GM18873 (cell line): ENCODE data around the gene PDZRN3.
A peak's percentile ranks its signal among the peaks of the same experiment; 100 is the strongest.
"Not testable (repeated sequence)": the region's sequence is repeated elsewhere in the genome, so short reads cannot be mapped to it uniquely, and the experiment has no call there.

ENCODE experiments used
- ATAC-seq: cut with Tn5 transposase; IDR thresholded peaks from one replicate; pipeline ENCODE4 v1.9.1; 2021; ENCODE audit warnings: mild to moderate bottlenecking, moderate library complexity, moderate number of reproducible peaks; ENCODE audit not compliant: unreplicated experiment, low FRiP score

PDZRN3 gene

GRCh38 chr3:73470860-73471259 is 153.9 kb downstream of the PDZRN3 start:
- ATAC-seq = no peak

- no peak for ATAC-seq
Measured at GRCh38 chr3:73469331-73469730, 155.4 kb downstream of the PDZRN3 start.

GRCh38 chr3:73467211-73467610 is 157.5 kb downstream of the PDZRN3 start:
- ATAC-seq = no peak

- ATAC-seq = no peak
Measured at GRCh38 chr3:73465926-73466325, 158.8 kb downstream of the PDZRN3 start.

- ATAC-seq = not testable (repeated sequence)
Measured at GRCh38 chr3:73464126-73464525, 160.6 kb downstream of the PDZRN3 start.

- ATAC-seq = no peak
Measured at GRCh38 chr3:73461547-73461946, 163.2 kb downstream of the PDZRN3 start.

GRCh38 chr3:73459711-73460110 is 165.0 kb downstream of the PDZRN3 start:
- ATAC-seq = no peak

- no peak for ATAC-seq
Measured at GRCh38 chr3:73453666-73454065, 171.1 kb downstream of the PDZRN3 start.

- no peak for ATAC-seq
Measured at GRCh38 chr3:73452729-73453128, 172.0 kb downstream of the PDZRN3 start.

- peak; percentile 38 for ATAC-seq
Measured at GRCh38 chr3:73451301-73451944, 173.3 kb downstream of the PDZRN3 start.

- ATAC-seq = peak; percentile 57
Measured at GRCh38 chr3:73449774-73450173, 175.0 kb downstream of the PDZRN3 start.

GRCh38 chr3:73448761-73449301 is 175.9 kb downstream of the PDZRN3 start:
- peak; percentile 90 for ATAC-seq

GRCh38 chr3:73448041-73448440 is 176.7 kb downstream of the PDZRN3 start:
- no peak for ATAC-seq

GRCh38 chr3:73447111-73447510 is 177.6 kb downstream of the PDZRN3 start:
- no peak for ATAC-seq

GRCh38 chr3:73446467-73447110 is 178.2 kb downstream of the PDZRN3 start:
- ATAC-seq = no peak

- no peak for ATAC-seq
Measured at GRCh38 chr3:73442886-73443285, 181.9 kb downstream of the PDZRN3 start.

- ATAC-seq = no peak
Measured at GRCh38 chr3:73442152-73442551, 182.6 kb downstream of the PDZRN3 start.

- no peak for ATAC-seq
Measured at GRCh38 chr3:73437828-73438227, 186.9 kb downstream of the PDZRN3 start.

- ATAC-seq = no peak
Measured at GRCh38 chr3:73435055-73435454, 189.7 kb downstream of the PDZRN3 start.

GRCh38 chr3:73433687-73434086 is 191.1 kb downstream of the PDZRN3 start:
- ATAC-seq = no peak

- no peak for ATAC-seq
Measured at GRCh38 chr3:73433079-73433478, 191.7 kb downstream of the PDZRN3 start.

GRCh38 chr3:73432706-73433032 is 192.1 kb downstream of the PDZRN3 start:
- ATAC-seq = no peak
